Hepatocyte (in vitro differentiated cells): ENCODE measurements around the gene ADISSP. TPM values are rescaled to one million over a fixed set of nuclear protein-coding genes. Genes with fewer than 3 reads are reported as not detected.

Source experiments
- DNase-seq: peaks from one replicate; pipeline ENCODE4 v3.0.0-alpha.2; 2016; ENCODE audit warnings: low spot score
- H2AFZ ChIP-seq: fragments of 200-600 bp; sonication (generic); 2 replicates; pipeline ENCODE4 v1.6.0; 2016; ENCODE audit warnings: antibody characterized with exemption, mild to moderate bottlenecking
- H3K27ac ChIP-seq: fragments of 200-600 bp; sonication (generic); 2 replicates; pipeline ENCODE4 v1.5.1; 2016; ENCODE audit warnings: mild to moderate bottlenecking
- H3K27me3 ChIP-seq: fragments of 200-600 bp; sonication (generic); 2 replicates; pipeline ENCODE4 v1.6.1; 2016
- H3K36me3 ChIP-seq: fragments of 200-600 bp; sonication (generic); replicated peaks from 2 replicates; pipeline ENCODE4 v1.5.1; 2016; ENCODE audit warnings: low read depth; ENCODE audit not compliant: insufficient read depth
- H3K4me1 ChIP-seq: fragments of 200-600 bp; sonication (generic); 2 replicates; pipeline ENCODE4 v1.5.1; 2016; ENCODE audit warnings: mild to moderate bottlenecking, moderate library complexity; ENCODE audit not compliant: insufficient read depth
- H3K4me2 ChIP-seq: fragments of 200-600 bp; sonication (generic); 2 replicates; pipeline ENCODE4 v1.6.0; 2016
- H3K4me3 ChIP-seq: fragments of 200-600 bp; sonication (generic); 2 replicates; pipeline ENCODE4 v1.5.1; 2016; ENCODE audit warnings: mild to moderate bottlenecking
- H3K79me2 ChIP-seq: fragments of 200-600 bp; sonication (generic); 2 replicates; pipeline ENCODE4 v1.6.0; 2017; ENCODE audit warnings: mild to moderate bottlenecking
- H3K9me2 ChIP-seq: fragments of 200-600 bp; sonication (generic); replicated peaks from 2 replicates; pipeline ENCODE4 v1.6.0; 2017; ENCODE audit warnings: mild to moderate bottlenecking; ENCODE audit not compliant: insufficient read depth
- H3K9me3 ChIP-seq: fragments of 200-600 bp; sonication (generic); 2 replicates; pipeline ENCODE4 v1.5.1; 2016; ENCODE audit warnings: low read depth, mild to moderate bottlenecking
- H4K20me1 ChIP-seq: fragments of 200-600 bp; sonication (generic); 2 replicates; pipeline ENCODE4 v1.6.0; 2016; ENCODE audit warnings: mild to moderate bottlenecking; ENCODE audit not compliant: insufficient read depth, poor library complexity, severe bottlenecking
- EZH2 ChIP-seq: fragments of 200-600 bp; sonication (generic); IDR thresholded peaks from 2 replicates; pipeline ENCODE4 v1.6.1; 2016; ENCODE audit warnings: antibody characterized with exemption, mild to moderate bottlenecking, borderline replicate concordance
- EZH2phosphoT487 ChIP-seq: fragments of 200-600 bp; sonication (generic); IDR thresholded peaks from one replicate; pipeline ENCODE4 v1.6.1; 2018; ENCODE audit warnings: antibody characterized with exemption, mild to moderate bottlenecking, low read depth, moderate library complexity; ENCODE audit not compliant: unreplicated experiment, severe bottlenecking
- WGBS: methylation state at CpG from one replicate; pipeline ENCODE4 v1.1.6; 2016; ENCODE audit warnings: low lambda C conversion rate; ENCODE audit errors: missing lambda C conversion rate; 5-methylcytosine and 5-hydroxymethylcytosine counted together
- polyA plus RNA-seq: library from polyadenylated mRNA; unstranded; fragments of >200 nt; fragmentation: Nextera tagmentation; extraction: Ambion mirVana; gene quantifications from 2 replicates; pipeline ENCODE4 v1.2.1, GENCODE V29; 2016
- total RNA-seq: library from RNA; depleted of rRNA; stranded (reverse); fragments of >200 nt; gene quantifications from 2 replicates; pipeline ENCODE4 v1.2.3, GENCODE V29; 2014
- TF ChIP-seq, protein P1 (sequence below): fragments of 200-600 bp; sonication (generic); IDR thresholded peaks from 2 replicates; pipeline ENCODE4 v1.5.1; 2016; ENCODE audit warnings: antibody characterized with exemption, mild to moderate bottlenecking; ENCODE audit not compliant: poor library complexity

ADISSP gene
- total and polyA plus RNA-seq, 2 experiments from 2014 or later: 9.6 to 36.0 TPM

GRCh38 chr20:3788685-3789155 is 21.2 kb upstream of the ADISSP start:
- H3K4me1 ChIP-seq: peaks cover 21% of the 10 kb centered on the region
- no peaks in the 10 kb centered on the region for H3K27me3 ChIP-seq
- peaks cover 27% of the 10 kb centered on the region for H3K79me2 ChIP-seq
- H3K36me3 ChIP-seq: no peaks in the 10 kb centered on the region
- H3K27ac ChIP-seq: no peak overlapping the region
- no peak for DNase-seq
- 69% methylated on average over 4 of the region's 4 CpGs for WGBS
- peaks cover 18% of the 10 kb centered on the region for H4K20me1 ChIP-seq
- no peaks in the 10 kb centered on the region for H3K9me2 ChIP-seq
- no peaks in the 10 kb centered on the region for H3K9me3 ChIP-seq
- H3K4me2 ChIP-seq: no peak overlapping the region
- TF ChIP-seq, protein P1, sequence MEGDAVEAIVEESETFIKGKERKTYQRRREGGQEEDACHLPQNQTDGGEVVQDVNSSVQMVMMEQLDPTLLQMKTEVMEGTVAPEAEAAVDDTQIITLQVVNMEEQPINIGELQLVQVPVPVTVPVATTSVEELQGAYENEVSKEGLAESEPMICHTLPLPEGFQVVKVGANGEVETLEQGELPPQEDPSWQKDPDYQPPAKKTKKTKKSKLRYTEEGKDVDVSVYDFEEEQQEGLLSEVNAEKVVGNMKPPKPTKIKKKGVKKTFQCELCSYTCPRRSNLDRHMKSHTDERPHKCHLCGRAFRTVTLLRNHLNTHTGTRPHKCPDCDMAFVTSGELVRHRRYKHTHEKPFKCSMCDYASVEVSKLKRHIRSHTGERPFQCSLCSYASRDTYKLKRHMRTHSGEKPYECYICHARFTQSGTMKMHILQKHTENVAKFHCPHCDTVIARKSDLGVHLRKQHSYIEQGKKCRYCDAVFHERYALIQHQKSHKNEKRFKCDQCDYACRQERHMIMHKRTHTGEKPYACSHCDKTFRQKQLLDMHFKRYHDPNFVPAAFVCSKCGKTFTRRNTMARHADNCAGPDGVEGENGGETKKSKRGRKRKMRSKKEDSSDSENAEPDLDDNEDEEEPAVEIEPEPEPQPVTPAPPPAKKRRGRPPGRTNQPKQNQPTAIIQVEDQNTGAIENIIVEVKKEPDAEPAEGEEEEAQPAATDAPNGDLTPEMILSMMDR: no peak
- TF ChIP-seq EZH2: no peak
- no peak overlapping the region for H2AFZ ChIP-seq
- H3K4me3 ChIP-seq: no peak overlapping the region

DNA sequence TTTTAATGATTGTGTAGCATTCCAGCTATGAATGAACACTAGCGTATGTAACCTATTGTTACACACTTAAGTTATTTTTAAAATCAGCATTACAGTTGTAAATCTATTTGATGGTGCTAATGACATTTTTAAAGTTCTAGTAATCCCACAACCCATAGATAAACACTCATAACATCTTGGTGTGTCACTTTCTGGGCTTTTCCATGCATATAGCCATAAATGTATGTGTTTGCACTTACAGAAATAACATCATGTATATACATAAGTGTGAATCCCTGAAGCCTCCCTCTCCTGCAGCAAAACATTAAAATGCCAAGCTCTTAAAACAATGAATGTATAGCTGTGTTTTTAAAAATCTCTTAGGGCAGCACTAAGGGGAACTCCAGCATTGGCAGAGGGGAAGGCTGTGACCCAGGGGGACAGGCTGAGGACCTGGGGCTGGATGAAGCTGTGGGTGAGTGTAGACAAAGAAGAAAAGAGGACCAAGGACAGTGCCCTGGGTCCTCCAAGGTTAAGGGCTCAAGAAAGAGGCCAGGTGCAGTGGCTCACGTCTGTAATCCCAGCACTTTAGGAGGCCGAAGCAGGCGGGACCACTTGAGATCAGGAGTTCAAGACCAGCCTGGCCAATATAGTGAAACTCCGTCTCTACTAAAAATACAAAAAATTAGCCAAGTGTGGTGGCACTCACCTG is 19.9 kb upstream of the ADISSP start:
- Histone ChIP-seq H2AFZ (peak overlapping the region; percentile 30), H3K4me3 (peak overlapping the region; percentile 4)

DNA sequence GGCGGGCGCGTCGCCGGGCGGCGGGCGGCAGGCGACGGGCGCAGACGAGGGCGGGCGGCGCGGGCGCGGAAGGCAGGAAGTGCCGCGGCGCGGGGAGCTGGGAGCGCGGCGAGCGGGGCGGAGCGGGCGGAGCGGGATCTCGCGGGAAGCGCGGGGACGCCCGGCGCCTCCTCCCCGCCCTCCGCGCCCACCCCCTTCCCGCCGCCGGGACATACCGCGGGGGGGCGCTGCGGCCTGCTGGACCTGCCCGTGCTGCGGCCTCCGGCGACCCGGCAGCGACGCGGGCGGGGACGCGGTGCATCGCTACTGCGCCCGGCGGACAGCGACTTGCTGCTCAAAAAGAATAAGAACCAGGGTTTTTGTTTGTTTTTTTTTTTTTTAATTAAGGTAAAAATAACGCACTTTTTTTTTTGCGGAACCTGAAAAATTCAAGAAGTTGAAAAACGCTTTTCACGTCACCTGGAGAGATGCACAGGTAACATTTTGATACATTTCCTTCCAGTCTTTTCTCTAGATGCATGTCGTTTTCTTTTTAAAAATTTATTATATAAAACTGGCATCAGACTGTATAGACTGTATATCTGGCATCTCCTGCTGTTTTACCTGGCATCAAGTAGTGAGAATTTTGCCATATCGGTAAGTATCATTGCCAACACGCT is 19.2 kb upstream of the ADISSP start, which contains the start of gene CENPB:
Gene CENPB, minus strand, starts transcription at position 76 of the 659 bp plus-strand sequence. CDS start 257 bp downstream, outside the sequence.
- H2AFZ ChIP-seq: peak within 1 kb of the TSS; percentile 30
- H3K79me2 ChIP-seq: peaks cover 32% of the 10 kb centered on the region

More for the DNA sequence above, 19.9 kb upstream of the ADISSP start:
- no peak for DNase-seq
- peaks cover 18% of the 10 kb centered on the region for H4K20me1 ChIP-seq
- H3K27ac ChIP-seq: no peak overlapping the region
- 80% methylated on average over 5 of the region's 5 CpGs for WGBS
- no peaks in the 10 kb centered on the region for H3K9me2 ChIP-seq
- no peaks in the 10 kb centered on the region for H3K27me3 ChIP-seq
- H3K9me3 ChIP-seq: no peaks in the 10 kb centered on the region
- no peaks in the 10 kb centered on the region for H3K36me3 ChIP-seq
- peaks cover 32% of the 10 kb centered on the region for H3K79me2 ChIP-seq
- TF ChIP-seq, protein P1: no peak
- TF ChIP-seq EZH2 (no peak), EZH2phosphoT487 (no peak)
- H3K4me2 ChIP-seq: peak overlapping the region; percentile 71
- peaks cover 30% of the 10 kb centered on the region for H3K4me1 ChIP-seq

More for the DNA sequence above, 19.2 kb upstream of the ADISSP start, which contains the start of gene CENPB:
- H3K36me3 ChIP-seq: no peaks in the 10 kb centered on the region
- no peaks in the 10 kb centered on the region for H3K9me2 ChIP-seq
- peaks cover 30% of the 10 kb centered on the region for H3K4me1 ChIP-seq
- H3K27me3 ChIP-seq: no peaks in the 10 kb centered on the region
- peak within 1 kb of the TSS; percentile 70 for H3K27ac ChIP-seq
- H4K20me1 ChIP-seq: peaks cover 18% of the 10 kb centered on the region
- 9% methylated on average over 25 of the region's 70 CpGs for WGBS
- TF ChIP-seq, protein P1: peak; percentile 76
- TF ChIP-seq EZH2: no peak
- H3K4me2 ChIP-seq: peak within 1 kb of the TSS; percentile 97
- no peaks in the 10 kb centered on the region for H3K9me3 ChIP-seq
- DNase-seq: peak; percentile 95
- H3K4me3 ChIP-seq: peak within 1 kb of the TSS; percentile 30
